ENCODE measurements around the gene DUSP28. TPM values are rescaled to one million over a fixed set of nuclear protein-coding genes. Genes with fewer than 3 reads are reported as not detected.

Gene DUSP28
- total and polyA plus RNA-seq, 2 donors from 2014 or later, result 5.9 to 7.0 TPM

- Histone ChIP-seq H3K36me3 (ENCODE audit: control insufficient read depth in 2 of 3, insufficient read depth in 3 of 3, low read length in 3 of 3) (peaks cover 2 to 14% (median 8%) of the 10 kb centered on the region in 3 donors), H3K27ac (ENCODE audit: low read depth in 2 of 2, low read length in 2 of 2) (peak overlapping the region in 1 of 2 donors; percentile 78), H3K27me3 (ENCODE audit: control insufficient read depth, insufficient read depth, low read length) (no peaks in the 10 kb centered on the region), H3K9me3 (ENCODE audit: control insufficient read depth in 2 of 3, insufficient read depth in 1 of 3, low read length in 3 of 3) (no peaks in the 10 kb centered on the region), H3K4me3 (ENCODE audit: low read length in 3 of 3) (no peak overlapping the region), H3K9ac (ENCODE audit: low read length in 3 of 3) (no peak overlapping the region), H3K4me1 (ENCODE audit: control insufficient read depth in 2 of 3, insufficient read depth in 2 of 3, low read depth in 1 of 3, low read length in 3 of 3) (peaks cover 6 to 22% (median 19%) of the 10 kb centered on the region in 3 donors)
- intact Hi-C loops (cut with DNase I), result no loop called here
- DNase-seq, result peak in 4 of 5 donors; percentile 9 to 80 (median 24)
- TF ChIP-seq CTCF (IDR thresholded peaks at IDR 0.05; ENCODE audit: borderline replicate concordance, extremely low read depth, insufficient read depth), result no peak
- no peak for FAIRE-seq
These were observed 29.8 kb downstream of the DUSP28 start for GRCh38 chr2:240589850-240590525.

GRCh38 chr2:240590681-240591111 is 30.5 kb downstream of the DUSP28 start:
- Histone ChIP-seq H3K4me3 (ENCODE audit: low read length in 3 of 3) (no peak overlapping the region), H3K9me3 (ENCODE audit: control insufficient read depth in 2 of 3, insufficient read depth in 1 of 3, low read length in 3 of 3) (no peaks in the 10 kb centered on the region), H3K27me3 (ENCODE audit: control insufficient read depth, insufficient read depth, low read length) (no peaks in the 10 kb centered on the region), H3K4me1 (ENCODE audit: control insufficient read depth in 2 of 3, insufficient read depth in 2 of 3, low read depth in 1 of 3, low read length in 3 of 3) (peaks cover 6 to 15% (median 12%) of the 10 kb centered on the region in 3 donors), H3K9ac (ENCODE audit: low read length in 3 of 3) (peak overlapping the region in 1 of 3 donors; percentile 12), H3K36me3 (ENCODE audit: control insufficient read depth in 2 of 3, insufficient read depth in 3 of 3, low read length in 3 of 3) (peaks cover 2 to 14% (median 8%) of the 10 kb centered on the region in 3 donors), H3K27ac (ENCODE audit: low read depth in 2 of 2, low read length in 2 of 2) (no peak overlapping the region)
- no peak for TF ChIP-seq CTCF (IDR thresholded peaks at IDR 0.05; ENCODE audit: borderline replicate concordance, extremely low read depth, insufficient read depth)
- FAIRE-seq (no peak), DNase-seq (peak in 1 of 5 donors; percentile 65)
- intact Hi-C loops (cut with DNase I), result no loop called here

- TF ChIP-seq CTCF (IDR thresholded peaks at IDR 0.05; ENCODE audit: borderline replicate concordance, extremely low read depth, insufficient read depth), result no peak
- DNase-seq (peak in 1 of 5 donors; percentile 18), FAIRE-seq (no peak)
- H3K9ac ChIP-seq (ENCODE audit: low read length in 3 of 3), result peak overlapping the region in 1 of 3 donors; percentile 12
- intact Hi-C loops (cut with DNase I), result no loop called here
- H3K4me1 ChIP-seq (ENCODE audit: control insufficient read depth in 2 of 3, insufficient read depth in 2 of 3, low read depth in 1 of 3, low read length in 3 of 3), result peaks cover 6 to 14% (median 12%) of the 10 kb centered on the region in 3 donors
- H3K36me3 ChIP-seq (ENCODE audit: control insufficient read depth in 2 of 3, insufficient read depth in 3 of 3, low read length in 3 of 3), result peaks cover 2 to 14% (median 10%) of the 10 kb centered on the region in 3 donors
- no peak overlapping the region for H3K27ac ChIP-seq (ENCODE audit: low read depth in 2 of 2, low read length in 2 of 2)
- H3K27me3 ChIP-seq (ENCODE audit: control insufficient read depth, insufficient read depth, low read length), result no peaks in the 10 kb centered on the region
- no peak overlapping the region for H3K4me3 ChIP-seq (ENCODE audit: low read length in 3 of 3)
- no peaks in the 10 kb centered on the region for H3K9me3 ChIP-seq (ENCODE audit: control insufficient read depth in 2 of 3, insufficient read depth in 1 of 3, low read length in 3 of 3)
These were observed 31.1 kb downstream of the DUSP28 start for GRCh38 chr2:240591226-240591625.

All from kidney (tissue), 14 donors.